HepG2 (cell line): Measurements from ENCODE around the gene IMPACT.

Source experiments
- ADNP ChIP-seq: sonication (generic); formaldehyde crosslinking; IDR thresholded peaks from 2 replicates; pipeline ENCODE4 v1.4.0; 2020; ENCODE audit warnings: missing genetic modification reagents
- EHMT2 ChIP-seq: fragments of 200-600 bp; sonication (generic); IDR thresholded peaks from 2 replicates; pipeline ENCODE4 v1.7.0; 2017; ENCODE audit warnings: antibody characterized with exemption, low read depth, low read length, borderline replicate concordance
- JUNB ChIP-seq: sonication (generic); formaldehyde crosslinking; IDR thresholded peaks from 2 replicates; pipeline ENCODE4 v1.8.0; 2022; ENCODE audit warnings: missing genetic modification reagents, mild to moderate bottlenecking, borderline replicate concordance
- POLR2AphosphoS5 ChIP-seq: IDR thresholded peaks from 2 replicates; pipeline ENCODE4 v1.6.1; 2012; ENCODE audit warnings: low read depth, low read length
- RAD21 ChIP-seq: fragments of 450-650 bp; formaldehyde crosslinking; IDR thresholded peaks from 2 replicates; pipeline ENCODE4 v1.5.0; 2020; ENCODE audit warnings: mild to moderate bottlenecking
- SMC3 ChIP-seq: IDR thresholded peaks from 2 replicates; pipeline ENCODE4 v1.6.1; 2011; ENCODE audit warnings: low read length, improper control_type of control experiment
- ZNF138 ChIP-seq: sonication (generic); formaldehyde crosslinking; IDR thresholded peaks from 2 replicates; pipeline ENCODE4 v1.5.0; 2020; ENCODE audit warnings: mild to moderate bottlenecking, low read depth, missing genetic modification reagents
- ZNF549 ChIP-seq: sonication (generic); formaldehyde crosslinking; IDR thresholded peaks from 2 replicates; pipeline ENCODE4 v1.5.0; 2020; ENCODE audit warnings: missing genetic modification reagents
- TF ChIP-seq, protein P1 (sequence below): sonication (generic); formaldehyde crosslinking; IDR thresholded peaks from 2 replicates; pipeline ENCODE4 v1.4.0; 2020; ENCODE audit warnings: missing genetic modification reagents, borderline replicate concordance
- TF ChIP-seq, protein P2 (sequence below): sonication (generic); formaldehyde crosslinking; IDR thresholded peaks from 2 replicates; pipeline ENCODE4 v1.4.0; 2020; ENCODE audit warnings: mild to moderate bottlenecking, missing genetic modification reagents
- TF ChIP-seq, protein P3 (sequence below): sonication (generic); formaldehyde crosslinking; IDR thresholded peaks from 2 replicates; pipeline ENCODE4 v1.4.0; 2020; ENCODE audit warnings: missing genetic modification reagents
- TF ChIP-seq, protein P4 (sequence below): IDR thresholded peaks from 2 replicates; pipeline ENCODE4 v1.6.1; 2016; ENCODE audit warnings: missing compliant biosample characterization, missing genetic modification reagents, borderline replicate concordance
- TF ChIP-seq, protein P5 (sequence below): sonication (generic); formaldehyde crosslinking; IDR thresholded peaks from 2 replicates; pipeline ENCODE4 v1.5.0; 2020; ENCODE audit warnings: missing genetic modification reagents, mild to moderate bottlenecking, borderline replicate concordance

DNA sequence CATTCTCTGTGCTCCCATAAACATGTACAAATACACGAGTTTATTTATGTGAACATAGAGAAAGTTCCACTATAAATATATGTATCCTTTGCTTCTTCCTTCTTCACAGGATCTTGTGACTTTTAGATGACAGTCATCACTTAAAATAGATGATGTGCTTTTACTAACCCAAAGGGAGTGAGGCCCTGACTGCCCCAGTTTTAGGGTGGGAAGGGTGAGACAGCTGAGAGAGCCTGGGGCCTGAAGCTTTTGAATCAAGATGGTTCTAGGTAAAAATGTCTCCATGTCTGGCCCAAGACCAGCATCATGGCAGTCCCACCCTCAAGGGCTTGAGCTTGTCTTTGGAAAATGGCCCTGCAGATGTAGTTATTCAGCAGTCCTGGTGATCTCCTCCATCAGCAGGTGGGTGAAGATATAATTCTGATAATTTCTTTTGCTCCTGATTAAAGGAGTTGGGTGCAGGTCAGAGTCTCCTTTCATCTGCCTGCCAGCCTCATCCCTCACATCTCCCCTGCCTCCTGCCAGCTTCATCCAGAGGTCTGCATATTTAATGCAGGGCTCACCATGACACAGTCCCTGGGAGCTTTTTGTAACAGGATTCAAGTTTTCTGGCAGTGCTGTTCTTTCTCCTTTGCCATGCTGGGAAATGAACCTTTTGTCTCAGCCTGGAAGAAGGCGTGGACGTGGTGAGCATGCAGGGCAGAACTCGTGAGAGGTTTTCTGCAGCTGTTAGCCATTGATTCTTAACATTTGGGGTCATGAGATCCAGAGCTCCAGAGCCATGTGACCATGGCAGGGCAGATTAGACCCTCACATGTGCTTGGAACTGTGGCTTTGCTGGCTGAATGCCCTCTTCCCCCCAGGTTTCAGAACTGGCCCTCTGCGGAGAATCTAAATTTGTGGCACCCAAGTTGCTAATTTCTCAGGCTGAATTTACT lies 36.6 kb downstream of the IMPACT start:
- no peak for TF ChIP-seq EHMT2
- TF ChIP-seq, protein P1, sequence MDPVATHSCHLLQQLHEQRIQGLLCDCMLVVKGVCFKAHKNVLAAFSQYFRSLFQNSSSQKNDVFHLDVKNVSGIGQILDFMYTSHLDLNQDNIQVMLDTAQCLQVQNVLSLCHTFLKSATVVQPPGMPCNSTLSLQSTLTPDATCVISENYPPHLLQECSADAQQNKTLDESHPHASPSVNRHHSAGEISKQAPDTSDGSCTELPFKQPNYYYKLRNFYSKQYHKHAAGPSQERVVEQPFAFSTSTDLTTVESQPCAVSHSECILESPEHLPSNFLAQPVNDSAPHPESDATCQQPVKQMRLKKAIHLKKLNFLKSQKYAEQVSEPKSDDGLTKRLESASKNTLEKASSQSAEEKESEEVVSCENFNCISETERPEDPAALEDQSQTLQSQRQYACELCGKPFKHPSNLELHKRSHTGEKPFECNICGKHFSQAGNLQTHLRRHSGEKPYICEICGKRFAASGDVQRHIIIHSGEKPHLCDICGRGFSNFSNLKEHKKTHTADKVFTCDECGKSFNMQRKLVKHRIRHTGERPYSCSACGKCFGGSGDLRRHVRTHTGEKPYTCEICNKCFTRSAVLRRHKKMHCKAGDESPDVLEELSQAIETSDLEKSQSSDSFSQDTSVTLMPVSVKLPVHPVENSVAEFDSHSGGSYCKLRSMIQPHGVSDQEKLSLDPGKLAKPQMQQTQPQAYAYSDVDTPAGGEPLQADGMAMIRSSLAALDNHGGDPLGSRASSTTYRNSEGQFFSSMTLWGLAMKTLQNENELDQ (CRISPR knock-in tag): no peak
- TF ChIP-seq, protein P2, sequence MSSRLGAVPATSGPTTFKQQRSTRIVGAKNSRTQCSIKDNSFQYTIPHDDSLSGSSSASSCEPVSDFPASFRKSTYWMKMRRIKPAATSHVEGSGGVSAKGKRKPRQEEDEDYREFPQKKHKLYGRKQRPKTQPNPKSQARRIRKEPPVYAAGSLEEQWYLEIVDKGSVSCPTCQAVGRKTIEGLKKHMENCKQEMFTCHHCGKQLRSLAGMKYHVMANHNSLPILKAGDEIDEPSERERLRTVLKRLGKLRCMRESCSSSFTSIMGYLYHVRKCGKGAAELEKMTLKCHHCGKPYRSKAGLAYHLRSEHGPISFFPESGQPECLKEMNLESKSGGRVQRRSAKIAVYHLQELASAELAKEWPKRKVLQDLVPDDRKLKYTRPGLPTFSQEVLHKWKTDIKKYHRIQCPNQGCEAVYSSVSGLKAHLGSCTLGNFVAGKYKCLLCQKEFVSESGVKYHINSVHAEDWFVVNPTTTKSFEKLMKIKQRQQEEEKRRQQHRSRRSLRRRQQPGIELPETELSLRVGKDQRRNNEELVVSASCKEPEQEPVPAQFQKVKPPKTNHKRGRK (CRISPR knock-in tag): no peak
- TF ChIP-seq, protein P3, sequence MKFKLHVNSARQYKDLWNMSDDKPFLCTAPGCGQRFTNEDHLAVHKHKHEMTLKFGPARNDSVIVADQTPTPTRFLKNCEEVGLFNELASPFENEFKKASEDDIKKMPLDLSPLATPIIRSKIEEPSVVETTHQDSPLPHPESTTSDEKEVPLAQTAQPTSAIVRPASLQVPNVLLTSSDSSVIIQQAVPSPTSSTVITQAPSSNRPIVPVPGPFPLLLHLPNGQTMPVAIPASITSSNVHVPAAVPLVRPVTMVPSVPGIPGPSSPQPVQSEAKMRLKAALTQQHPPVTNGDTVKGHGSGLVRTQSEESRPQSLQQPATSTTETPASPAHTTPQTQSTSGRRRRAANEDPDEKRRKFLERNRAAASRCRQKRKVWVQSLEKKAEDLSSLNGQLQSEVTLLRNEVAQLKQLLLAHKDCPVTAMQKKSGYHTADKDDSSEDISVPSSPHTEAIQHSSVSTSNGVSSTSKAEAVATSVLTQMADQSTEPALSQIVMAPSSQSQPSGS (CRISPR knock-in tag): no peak
- TF ChIP-seq ADNP (CRISPR knock-in tag): no peak
- TF ChIP-seq, protein P4, sequence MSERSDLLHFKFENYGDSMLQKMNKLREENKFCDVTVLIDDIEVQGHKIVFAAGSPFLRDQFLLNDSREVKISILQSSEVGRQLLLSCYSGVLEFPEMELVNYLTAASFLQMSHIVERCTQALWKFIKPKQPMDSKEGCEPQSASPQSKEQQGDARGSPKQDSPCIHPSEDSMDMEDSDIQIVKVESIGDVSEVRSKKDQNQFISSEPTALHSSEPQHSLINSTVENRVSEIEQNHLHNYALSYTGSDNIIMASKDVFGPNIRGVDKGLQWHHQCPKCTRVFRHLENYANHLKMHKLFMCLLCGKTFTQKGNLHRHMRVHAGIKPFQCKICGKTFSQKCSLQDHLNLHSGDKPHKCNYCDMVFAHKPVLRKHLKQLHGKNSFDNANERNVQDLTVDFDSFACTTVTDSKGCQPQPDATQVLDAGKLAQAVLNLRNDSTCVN (CRISPR knock-in tag): no peak
- TF ChIP-seq, protein P5, sequence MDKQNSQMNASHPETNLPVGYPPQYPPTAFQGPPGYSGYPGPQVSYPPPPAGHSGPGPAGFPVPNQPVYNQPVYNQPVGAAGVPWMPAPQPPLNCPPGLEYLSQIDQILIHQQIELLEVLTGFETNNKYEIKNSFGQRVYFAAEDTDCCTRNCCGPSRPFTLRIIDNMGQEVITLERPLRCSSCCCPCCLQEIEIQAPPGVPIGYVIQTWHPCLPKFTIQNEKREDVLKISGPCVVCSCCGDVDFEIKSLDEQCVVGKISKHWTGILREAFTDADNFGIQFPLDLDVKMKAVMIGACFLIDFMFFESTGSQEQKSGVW (CRISPR knock-in tag): no peak
- no peak for TF ChIP-seq ZNF138 (CRISPR knock-in tag)
- no peak for TF ChIP-seq ZNF549 (CRISPR knock-in tag)
- TF ChIP-seq POLR2AphosphoS5: no peak
- TF ChIP-seq JUNB: no peak
- no peak for TF ChIP-seq RAD21 (CRISPR knock-in tag)
- TF ChIP-seq SMC3: no peak
